Kidney epithelial cell (primary cell): ENCODE data around the gene WDR82. TPM values are rescaled to one million over a fixed set of nuclear protein-coding genes. Genes with fewer than 3 reads are reported as not detected.

Experiments used
- DNase-seq: peaks from one replicate; pipeline ENCODE4 v3.0.0-alpha.2; 2010; ENCODE audit warnings: low read depth
- H3K27me3 ChIP-seq: 2 replicates; pipeline ENCODE4 v1.6.0; 2011; ENCODE audit warnings: low read length; ENCODE audit not compliant: control insufficient read depth, insufficient read depth
- H3K36me3 ChIP-seq: 2 replicates; pipeline ENCODE4 v1.5.1; 2011; ENCODE audit warnings: low read length; ENCODE audit not compliant: control insufficient read depth, insufficient read depth
- H3K4me3 ChIP-seq: 2 replicates; pipeline ENCODE4 v1.5.1; 2011; ENCODE audit warnings: low read depth, mild to moderate bottlenecking, control low read depth, low read length
- CTCF ChIP-seq: IDR thresholded peaks from 2 replicates; pipeline ENCODE4 v1.5.1; 2011; ENCODE audit warnings: mild to moderate bottlenecking, moderate library complexity, low read length, control low read depth, inconsistent platforms; ENCODE audit not compliant: insufficient read depth, poor library complexity, severe bottlenecking
- total RNA-seq: library from RNA; depleted of rRNA; stranded (reverse); fragments of >200 nt; gene quantifications from 2 replicates; pipeline ENCODE4 v1.2.3, GENCODE V29; 2015

The WDR82 gene, protein sequence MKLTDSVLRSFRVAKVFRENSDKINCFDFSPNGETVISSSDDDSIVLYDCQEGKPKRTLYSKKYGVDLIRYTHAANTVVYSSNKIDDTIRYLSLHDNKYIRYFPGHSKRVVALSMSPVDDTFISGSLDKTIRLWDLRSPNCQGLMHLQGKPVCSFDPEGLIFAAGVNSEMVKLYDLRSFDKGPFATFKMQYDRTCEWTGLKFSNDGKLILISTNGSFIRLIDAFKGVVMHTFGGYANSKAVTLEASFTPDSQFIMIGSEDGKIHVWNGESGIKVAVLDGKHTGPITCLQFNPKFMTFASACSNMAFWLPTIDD
- total RNA-seq = 47.6 and 49.0 TPM in 2 replicates

- Histone ChIP-seq H3K27me3 (no peaks in the 10 kb centered on the region), H3K4me3 (peak within 1 kb of the TSS; percentile 100), H3K36me3 (no peaks in the 10 kb centered on the region)
- TF ChIP-seq CTCF = peak; percentile 56
- no peak for DNase-seq
These were observed at the start of gene WDR82 for GRCh38 chr3:52278510-52279069. TSS of gene WDR82 (minus strand) at chr3:52278649. CDS start at chr3:52278361, 288 bp downstream.

DNA sequence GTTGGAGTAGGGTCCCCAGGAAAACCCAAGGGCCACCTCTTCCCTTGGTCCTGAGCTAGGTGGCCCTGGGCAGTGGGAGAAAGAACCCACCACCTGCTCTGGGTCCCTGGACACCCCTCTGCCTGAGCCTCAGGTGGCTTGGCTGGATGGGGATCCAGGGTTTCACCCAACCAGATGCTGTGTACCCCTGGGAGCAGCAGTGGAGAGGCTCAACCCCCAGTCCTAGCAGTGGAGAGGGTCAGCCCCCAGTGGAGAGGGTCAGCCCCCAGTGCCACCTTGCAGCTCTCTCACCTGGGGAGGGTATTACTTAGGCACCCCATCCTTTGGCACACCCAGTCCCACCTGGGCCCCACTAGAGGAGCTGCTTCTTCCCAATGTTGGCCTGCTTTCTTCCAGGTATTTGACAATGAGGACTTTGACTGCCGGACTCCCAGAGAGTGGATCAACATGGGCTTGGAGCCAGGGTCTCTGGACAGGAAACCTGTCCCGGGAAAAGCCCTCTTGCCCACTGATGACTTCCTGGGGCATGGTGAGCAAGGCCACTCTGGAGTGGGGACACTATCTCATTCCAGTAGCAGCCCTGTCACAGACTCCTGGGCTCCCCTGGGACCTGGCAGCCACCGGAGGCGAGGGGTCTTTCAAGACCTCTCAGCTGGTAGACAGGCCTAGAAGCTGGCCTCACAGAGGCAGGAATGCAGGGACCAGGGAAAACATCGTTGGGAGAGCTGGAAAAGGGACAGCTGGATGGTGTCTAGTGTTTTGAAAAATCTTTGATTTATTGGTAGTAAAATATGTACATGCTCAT, 49.2 kb upstream of the WDR82 start:
- no peak for DNase-seq
- no peak for TF ChIP-seq CTCF
- no peaks in the 10 kb centered on the region for H3K27me3 ChIP-seq
- no peaks in the 10 kb centered on the region for H3K36me3 ChIP-seq
- H3K4me3 ChIP-seq = no peak overlapping the region

- H3K27me3 ChIP-seq = no peaks in the 10 kb centered on the region
- no peak for DNase-seq
- no peaks in the 10 kb centered on the region for H3K36me3 ChIP-seq
- TF ChIP-seq CTCF = no peak
- no peak overlapping the region for H3K4me3 ChIP-seq
These were observed 48.5 kb upstream of the WDR82 start for GRCh38 chr3:52326976-52327375.

DNA sequence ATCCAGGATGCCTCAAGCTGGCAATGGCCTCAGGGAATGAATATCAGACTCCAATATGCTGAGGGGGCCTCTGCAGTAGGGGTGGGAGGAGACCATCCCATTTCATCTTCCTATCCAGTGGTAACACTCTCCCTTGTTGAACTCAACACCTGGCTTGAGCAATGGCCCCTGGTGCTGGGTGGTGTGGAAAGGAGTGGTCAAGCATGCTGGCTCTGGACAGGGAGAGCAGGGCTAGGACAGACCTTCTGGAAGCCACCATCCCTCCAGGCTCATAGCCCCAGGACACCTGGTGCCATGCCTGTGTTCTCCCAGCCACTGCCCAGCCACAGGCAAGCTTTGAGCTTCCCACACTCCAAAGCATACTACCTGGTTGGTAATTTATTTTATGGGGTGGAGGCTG, 47.2 kb upstream of the WDR82 start:
- no peak for TF ChIP-seq CTCF
- no peak for DNase-seq
- no peaks in the 10 kb centered on the region for H3K36me3 ChIP-seq
- H3K27me3 ChIP-seq = no peaks in the 10 kb centered on the region
- H3K4me3 ChIP-seq = no peak overlapping the region

DNA sequence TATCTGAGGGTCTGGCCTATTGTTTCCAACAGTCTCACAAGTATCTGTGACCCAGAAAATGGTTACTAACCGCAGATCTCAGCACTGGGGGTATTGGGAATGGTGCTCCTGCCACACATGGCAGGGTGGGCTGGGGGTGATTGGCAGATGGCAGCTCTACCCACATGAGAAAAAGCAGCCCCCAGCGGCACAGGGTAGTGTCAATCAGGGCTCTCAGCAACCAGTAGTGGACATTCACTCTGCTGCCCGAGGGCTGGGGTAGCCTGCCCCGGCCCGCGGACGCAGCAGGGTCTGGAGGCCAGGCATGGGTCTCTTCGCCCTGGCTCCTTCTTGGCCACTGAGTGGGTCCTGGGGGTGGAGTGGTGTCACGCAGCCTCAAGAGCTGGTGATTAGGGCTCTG, 46.2 kb upstream of the WDR82 start:
- Histone ChIP-seq H3K27me3 (no peaks in the 10 kb centered on the region), H3K36me3 (no peaks in the 10 kb centered on the region), H3K4me3 (no peak overlapping the region)
- DNase-seq = no peak
- TF ChIP-seq CTCF = no peak
